ENCODE results near the gene ALDH3B1.

Gene ALDH3B1

DNA sequence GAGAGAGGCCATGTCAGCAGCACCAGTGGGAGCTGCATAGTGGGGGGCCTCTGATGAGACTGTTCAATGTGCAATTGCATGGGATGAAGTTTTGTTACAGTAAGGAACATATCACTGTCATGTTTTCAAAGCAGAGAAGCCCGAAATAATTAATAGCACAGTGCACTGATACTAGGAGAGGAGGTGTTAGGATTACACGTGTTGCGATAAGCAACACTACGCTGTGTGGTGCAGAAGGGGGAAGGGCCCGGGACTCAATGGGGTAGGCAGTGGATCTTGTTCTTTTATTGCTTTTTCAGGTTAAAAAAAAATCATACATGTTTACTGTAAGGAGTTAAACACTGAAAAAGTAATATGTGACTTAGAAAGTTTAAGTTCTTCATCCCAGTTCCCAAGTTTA, 57.9 kb downstream of the ALDH3B1 start:
- TF ChIP-seq, protein P1, sequence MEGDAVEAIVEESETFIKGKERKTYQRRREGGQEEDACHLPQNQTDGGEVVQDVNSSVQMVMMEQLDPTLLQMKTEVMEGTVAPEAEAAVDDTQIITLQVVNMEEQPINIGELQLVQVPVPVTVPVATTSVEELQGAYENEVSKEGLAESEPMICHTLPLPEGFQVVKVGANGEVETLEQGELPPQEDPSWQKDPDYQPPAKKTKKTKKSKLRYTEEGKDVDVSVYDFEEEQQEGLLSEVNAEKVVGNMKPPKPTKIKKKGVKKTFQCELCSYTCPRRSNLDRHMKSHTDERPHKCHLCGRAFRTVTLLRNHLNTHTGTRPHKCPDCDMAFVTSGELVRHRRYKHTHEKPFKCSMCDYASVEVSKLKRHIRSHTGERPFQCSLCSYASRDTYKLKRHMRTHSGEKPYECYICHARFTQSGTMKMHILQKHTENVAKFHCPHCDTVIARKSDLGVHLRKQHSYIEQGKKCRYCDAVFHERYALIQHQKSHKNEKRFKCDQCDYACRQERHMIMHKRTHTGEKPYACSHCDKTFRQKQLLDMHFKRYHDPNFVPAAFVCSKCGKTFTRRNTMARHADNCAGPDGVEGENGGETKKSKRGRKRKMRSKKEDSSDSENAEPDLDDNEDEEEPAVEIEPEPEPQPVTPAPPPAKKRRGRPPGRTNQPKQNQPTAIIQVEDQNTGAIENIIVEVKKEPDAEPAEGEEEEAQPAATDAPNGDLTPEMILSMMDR (IDR thresholded peaks at IDR 0.05; ENCODE audit: low read depth, low read length): no peak
- TF ChIP-seq, protein P2, sequence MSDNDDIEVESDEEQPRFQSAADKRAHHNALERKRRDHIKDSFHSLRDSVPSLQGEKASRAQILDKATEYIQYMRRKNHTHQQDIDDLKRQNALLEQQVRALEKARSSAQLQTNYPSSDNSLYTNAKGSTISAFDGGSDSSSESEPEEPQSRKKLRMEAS (IDR thresholded peaks at IDR 0.05; ENCODE audit: low read depth, low read length): no peak
- TF ChIP-seq POLR2A (IDR thresholded peaks at IDR 0.05; ENCODE audit: extremely low read depth, insufficient read length) (no peak), MYC (IDR thresholded peaks at IDR 0.05; ENCODE audit: low read depth, low read length) (no peak)
- no peak overlapping the region for H3K4me3 ChIP-seq (ENCODE audit: low read depth, low read length)
- no peak for DNase-seq (ENCODE audit: low read depth)

DNA sequence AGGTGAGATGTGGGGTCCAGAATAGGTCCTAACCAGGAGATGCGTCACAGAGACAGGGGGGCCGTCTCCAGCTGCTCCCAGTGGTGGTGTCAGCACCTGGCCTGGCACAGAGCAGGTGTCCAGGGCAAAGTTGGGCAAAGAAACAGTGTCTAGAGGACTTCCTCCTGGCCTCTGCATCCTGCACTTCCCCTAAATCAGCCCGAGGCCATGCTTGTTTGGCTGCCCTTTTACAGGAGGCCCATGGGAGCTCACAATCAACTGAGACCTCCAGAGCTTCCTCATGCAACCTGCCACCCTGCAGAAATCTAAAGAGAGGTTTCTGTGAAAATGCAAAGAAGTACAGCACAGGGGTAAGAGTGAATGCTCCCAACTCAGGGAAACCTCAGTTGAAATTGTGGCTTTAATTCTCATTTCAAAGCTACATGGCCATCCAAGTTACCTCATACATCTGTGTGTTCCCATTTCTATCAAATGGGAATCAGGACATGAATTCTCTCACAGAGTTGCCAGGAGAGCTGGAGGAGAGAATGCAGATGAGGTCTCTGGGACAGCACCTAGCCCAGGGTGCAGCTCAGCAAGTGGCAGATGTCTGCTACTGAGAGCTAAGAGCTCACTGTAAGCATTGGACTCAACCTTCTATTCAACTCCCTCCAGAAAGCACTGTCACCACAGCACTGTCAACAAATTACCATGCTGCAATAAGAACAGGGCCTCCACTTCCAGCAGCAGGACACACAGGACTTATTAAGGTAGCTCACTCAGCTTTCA, 61.3 kb downstream of the ALDH3B1 start:
- TF ChIP-seq, protein P2 (IDR thresholded peaks at IDR 0.05; ENCODE audit: low read depth, low read length): peak; percentile 42; the same call in 1 of the 2 replicates
- TF ChIP-seq MYC (IDR thresholded peaks at IDR 0.05; ENCODE audit: low read depth, low read length) (no peak), POLR2A (IDR thresholded peaks at IDR 0.05; ENCODE audit: extremely low read depth, insufficient read length) (no peak)
- TF ChIP-seq, protein P1 (IDR thresholded peaks at IDR 0.05; ENCODE audit: low read depth, low read length): no peak
- DNase-seq (ENCODE audit: low read depth): peak; percentile 52
- no peak overlapping the region for H3K4me3 ChIP-seq (ENCODE audit: low read depth, low read length)

DNA sequence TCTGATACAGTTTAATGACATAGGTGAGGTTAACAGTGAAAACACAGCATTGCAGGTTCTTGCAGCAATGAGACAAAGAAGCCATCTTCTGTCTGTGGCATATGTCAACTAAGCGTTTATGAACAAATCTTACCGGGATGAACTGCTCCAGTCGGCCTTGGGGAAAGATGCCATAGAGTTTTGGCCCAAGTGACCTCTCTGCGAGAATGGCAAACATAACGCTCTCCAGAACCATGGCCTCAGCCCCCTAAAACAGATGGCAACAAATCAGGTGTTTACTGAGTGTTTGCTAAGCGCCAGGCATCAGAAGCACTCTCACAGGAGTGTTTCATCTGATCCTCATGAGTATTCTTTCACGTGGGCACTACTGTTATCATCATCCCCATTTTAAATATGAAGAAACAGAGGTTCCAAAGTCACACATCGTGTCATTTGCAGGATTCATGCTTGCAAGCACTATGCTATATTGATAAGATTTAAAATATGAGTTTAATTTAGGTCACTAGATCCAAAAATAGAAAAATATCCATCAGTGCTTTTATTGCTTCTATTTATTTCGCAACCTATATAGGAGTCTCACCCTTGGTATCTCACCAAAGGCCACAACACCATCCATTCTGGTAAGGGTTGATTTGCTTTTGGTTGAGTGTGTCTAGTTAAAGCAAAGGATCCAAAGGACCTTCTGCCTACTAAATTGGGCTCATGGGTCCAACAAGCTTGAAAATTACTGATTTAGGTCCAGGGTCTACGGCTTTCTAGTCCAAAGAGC, 64.6 kb downstream of the ALDH3B1 start:
- TF ChIP-seq POLR2A (IDR thresholded peaks at IDR 0.05; ENCODE audit: extremely low read depth, insufficient read length) (no peak), MYC (IDR thresholded peaks at IDR 0.05; ENCODE audit: low read depth, low read length) (no peak)
- TF ChIP-seq, protein P1 (IDR thresholded peaks at IDR 0.05; ENCODE audit: low read depth, low read length): no peak
- TF ChIP-seq, protein P2 (IDR thresholded peaks at IDR 0.05; ENCODE audit: low read depth, low read length): no peak
- DNase-seq (ENCODE audit: low read depth): no peak
- no peak overlapping the region for H3K4me3 ChIP-seq (ENCODE audit: low read depth, low read length)

DNA sequence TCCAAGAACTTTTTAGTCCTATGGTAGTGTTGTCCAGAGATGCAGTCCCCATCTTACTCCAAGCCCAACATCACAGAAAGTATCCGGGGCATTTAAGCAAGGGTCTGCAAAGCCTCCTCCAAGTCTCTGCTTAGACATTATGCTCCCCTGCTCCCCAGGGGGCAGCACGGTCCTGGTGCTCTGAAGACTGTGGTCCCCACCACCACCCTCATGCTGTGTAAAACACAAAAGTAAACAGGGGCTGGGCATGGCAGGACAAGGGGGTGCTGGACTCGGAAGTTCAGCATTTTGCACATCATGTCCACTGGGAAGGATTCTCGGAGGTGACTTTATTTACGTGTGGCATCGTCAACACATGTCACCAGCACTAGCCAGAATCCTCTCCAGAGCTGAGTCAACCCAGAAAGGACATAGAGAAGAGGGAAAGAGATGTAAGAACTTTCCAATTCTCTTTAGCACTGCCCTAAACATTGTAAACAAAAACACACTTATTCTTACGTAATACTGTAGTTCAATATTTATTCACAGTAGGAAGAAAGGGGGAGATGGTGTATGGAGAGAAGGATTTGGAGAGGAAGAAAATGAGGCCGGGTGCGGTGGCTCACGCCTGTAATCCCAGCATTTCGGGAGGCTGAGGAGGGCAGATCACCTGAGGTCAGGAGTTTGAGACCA, 66.4 kb downstream of the ALDH3B1 start:
- TF ChIP-seq, protein P1 (IDR thresholded peaks at IDR 0.05; ENCODE audit: low read depth, low read length): no peak
- TF ChIP-seq, protein P2 (IDR thresholded peaks at IDR 0.05; ENCODE audit: low read depth, low read length): no peak
- TF ChIP-seq POLR2A (IDR thresholded peaks at IDR 0.05; ENCODE audit: extremely low read depth, insufficient read length) (no peak), MYC (IDR thresholded peaks at IDR 0.05; ENCODE audit: low read depth, low read length) (no peak)
- peak; percentile 33 for DNase-seq (ENCODE audit: low read depth)
- H3K4me3 ChIP-seq (ENCODE audit: low read depth, low read length): no peak overlapping the region

DNA sequence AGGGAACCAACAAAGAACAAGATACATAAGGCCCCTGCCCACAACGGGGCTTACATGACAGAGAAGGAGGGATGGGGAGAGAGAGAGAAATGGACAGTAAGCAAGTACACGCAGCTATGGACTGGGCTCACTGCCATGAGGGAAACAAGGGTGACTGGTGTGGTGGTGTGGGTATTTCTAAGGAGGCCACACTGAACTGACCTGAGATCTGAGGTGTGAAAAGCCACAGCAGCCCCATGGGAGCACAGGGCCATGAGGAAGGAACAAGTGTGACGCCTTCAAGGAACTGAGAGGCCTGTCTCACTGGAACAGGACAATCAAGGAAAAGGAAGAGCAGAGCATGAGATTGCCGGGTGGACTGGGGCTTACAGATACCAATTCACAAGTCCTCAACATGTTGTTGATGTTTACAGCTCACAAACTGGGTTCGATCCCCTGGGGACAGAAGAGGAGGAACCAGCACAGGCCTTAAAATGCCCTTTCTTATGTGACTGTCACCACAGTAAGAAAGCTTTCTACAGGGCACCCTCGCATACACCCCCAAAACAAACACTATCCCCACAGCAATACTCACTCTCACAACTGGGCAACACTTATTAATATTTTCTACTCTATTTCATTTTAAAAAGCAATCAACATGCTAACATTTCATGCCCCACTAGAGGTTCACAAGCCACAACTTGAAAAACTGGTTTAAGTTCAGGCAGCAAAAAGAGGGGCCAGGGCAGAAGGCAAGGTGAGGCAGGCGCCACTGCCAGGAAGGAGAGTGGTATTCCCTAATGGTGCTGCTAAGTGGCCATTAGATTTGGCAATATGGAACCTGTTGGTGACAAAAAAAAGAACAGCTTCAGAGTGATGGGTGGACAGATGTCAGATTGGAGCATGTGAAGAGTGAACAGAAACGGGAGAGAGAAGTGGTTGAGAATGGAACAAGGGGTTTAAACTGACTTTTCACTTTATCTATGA, 67.8 kb downstream of the ALDH3B1 start:
- H3K4me3 ChIP-seq (ENCODE audit: low read depth, low read length): no peak overlapping the region
- TF ChIP-seq MYC (IDR thresholded peaks at IDR 0.05; ENCODE audit: low read depth, low read length) (no peak), POLR2A (IDR thresholded peaks at IDR 0.05; ENCODE audit: extremely low read depth, insufficient read length) (no peak)
- TF ChIP-seq, protein P1 (IDR thresholded peaks at IDR 0.05; ENCODE audit: low read depth, low read length): no peak
- TF ChIP-seq, protein P2 (IDR thresholded peaks at IDR 0.05; ENCODE audit: low read depth, low read length): no peak
- DNase-seq (ENCODE audit: low read depth): peak; percentile 17
